H9 (cell line): ENCODE measurements around the gene AKAP5. TPM values are rescaled to one million over a fixed set of nuclear protein-coding genes. Genes with fewer than 3 reads are reported as not detected.

Experiments used
- DNase-seq: peaks from one replicate; pipeline ENCODE4 v3.0.0-alpha.2; 2017
- H2AFZ ChIP-seq: one replicate; pipeline ENCODE4 v1.6.1; 2013; ENCODE audit warnings: mild to moderate bottlenecking, low read length, control low read depth, moderate library complexity
- H2AK5ac ChIP-seq: 2 replicates; pipeline ENCODE4 v1.6.1; 2013; ENCODE audit warnings: low read length, control low read depth, mixed read lengths; ENCODE audit not compliant: insufficient read length
- H2BK120ac ChIP-seq: one replicate; pipeline ENCODE4 v1.6.1; 2013; ENCODE audit warnings: low read depth, mild to moderate bottlenecking, low read length, control low read depth, inconsistent platforms; ENCODE audit not compliant: poor library complexity, severe bottlenecking
- H2BK12ac ChIP-seq: 2 replicates; pipeline ENCODE4 v1.6.1; 2013; ENCODE audit warnings: low read length, control low read depth, mixed read lengths, low read depth; ENCODE audit not compliant: insufficient read length
- H2BK15ac ChIP-seq: 2 replicates; pipeline ENCODE4 v1.6.1; 2013; ENCODE audit warnings: low read depth, low read length, control low read depth
- H2BK20ac ChIP-seq: one replicate; pipeline ENCODE4 v1.6.1; 2013; ENCODE audit warnings: low read depth, mild to moderate bottlenecking, low read length, control low read depth, inconsistent platforms; ENCODE audit not compliant: poor library complexity, severe bottlenecking
- H2BK5ac ChIP-seq: 2 replicates; pipeline ENCODE4 v1.6.1; 2013; ENCODE audit warnings: low read length, control low read depth, mixed read lengths; ENCODE audit not compliant: insufficient read length
- H3K14ac ChIP-seq: 2 replicates; pipeline ENCODE4 v1.6.1; 2013; ENCODE audit warnings: low read length, control low read depth; ENCODE audit not compliant: insufficient read depth
- H3K18ac ChIP-seq: 2 replicates; pipeline ENCODE4 v1.6.1; 2013; ENCODE audit warnings: low read depth, mild to moderate bottlenecking, mixed read lengths, low read length, control low read depth; ENCODE audit not compliant: insufficient read length
- H3K23ac ChIP-seq: 2 replicates; pipeline ENCODE4 v1.6.1; 2013; ENCODE audit warnings: low read length, control low read depth, mixed read lengths, low read depth; ENCODE audit not compliant: insufficient read length
- H3K23me2 ChIP-seq: 2 replicates; pipeline ENCODE4 v1.6.1; 2013; ENCODE audit warnings: low read depth, mild to moderate bottlenecking, mixed read lengths, low read length, control low read depth; ENCODE audit not compliant: insufficient read length, poor library complexity, severe bottlenecking
- H3K27ac ChIP-seq: 2 replicates; pipeline ENCODE4 v1.5.1; 2013; ENCODE audit warnings: low read length, control low read depth, mixed read lengths, low read depth; ENCODE audit not compliant: insufficient read length
- H3K27me3 ChIP-seq: 2 replicates; pipeline ENCODE4 v1.6.1; 2013; ENCODE audit warnings: low read length, control low read depth, inconsistent platforms; ENCODE audit not compliant: insufficient read depth
- H3K4ac ChIP-seq: 2 replicates; pipeline ENCODE4 v1.6.1; 2013; ENCODE audit warnings: low read depth, mild to moderate bottlenecking, control low read depth, inconsistent platforms, low read length, moderate library complexity
- H3K4me1 ChIP-seq: 2 replicates; pipeline ENCODE4 v1.6.1; 2013; ENCODE audit warnings: low read length, control low read depth, inconsistent platforms; ENCODE audit not compliant: insufficient read depth
- H3K4me2 ChIP-seq: 2 replicates; pipeline ENCODE4 v1.6.1; 2013; ENCODE audit warnings: low read length, control low read depth, mixed read lengths; ENCODE audit not compliant: insufficient read length, insufficient read depth
- H3K56ac ChIP-seq: 2 replicates; pipeline ENCODE4 v1.6.1; 2013; ENCODE audit warnings: low read depth, mild to moderate bottlenecking, mixed read lengths, low read length, control low read depth; ENCODE audit not compliant: insufficient read length
- H3K79me1 ChIP-seq: 2 replicates; pipeline ENCODE4 v1.6.1; 2013; ENCODE audit warnings: low read depth, mild to moderate bottlenecking, moderate library complexity, low read length, control low read depth, inconsistent platforms; ENCODE audit not compliant: insufficient read depth, poor library complexity, severe bottlenecking
- H3K79me2 ChIP-seq: 2 replicates; pipeline ENCODE4 v1.6.1; 2013; ENCODE audit warnings: low read length, control low read depth, inconsistent platforms; ENCODE audit not compliant: insufficient read depth
- H3K9ac ChIP-seq: 2 replicates; pipeline ENCODE4 v1.6.1; 2013; ENCODE audit warnings: low read length, control low read depth, mixed read lengths; ENCODE audit not compliant: insufficient read length; ENCODE audit errors: extremely low read depth
- H3K9me3 ChIP-seq: one replicate; pipeline ENCODE4 v1.6.1; 2013; ENCODE audit warnings: low read depth, low read length, inconsistent platforms; ENCODE audit not compliant: control insufficient read depth
- H3T11ph ChIP-seq: one replicate; pipeline ENCODE4 v1.6.1; 2013; ENCODE audit warnings: mild to moderate bottlenecking, low read length, control low read depth, inconsistent platforms
- H4K20me1 ChIP-seq: one replicate; pipeline ENCODE4 v1.6.1; 2013; ENCODE audit not compliant: control insufficient read depth, insufficient read length, insufficient read depth
- H4K5ac ChIP-seq: 2 replicates; pipeline ENCODE4 v1.6.1; 2013; ENCODE audit warnings: low read depth, mild to moderate bottlenecking, mixed read lengths, low read length, control low read depth; ENCODE audit not compliant: insufficient read length
- H4K8ac ChIP-seq: replicated peaks from 2 replicates; pipeline ENCODE4 v1.6.1; 2013; ENCODE audit warnings: low read length, control low read depth, mixed read lengths, low read depth; ENCODE audit not compliant: insufficient read length
- H4K91ac ChIP-seq: 2 replicates; pipeline ENCODE4 v1.6.1; 2013; ENCODE audit warnings: low read depth, mild to moderate bottlenecking, moderate library complexity, mixed read lengths, low read length, control low read depth; ENCODE audit not compliant: insufficient read length
- H3K27ac Mint-ChIP-seq, 3 experiments: 2 replicates in 2 of 3; 3 replicates in 1 of 3; pipeline ENCODE4 v1.8.0; 2020 to 2021; ENCODE audit warnings: mixed read lengths in 3 of 3, mild to moderate bottlenecking in 1 of 3, moderate library complexity in 1 of 3
- H3K27me3 Mint-ChIP-seq: 2 replicates; pipeline ENCODE4 v1.8.0; 2021; ENCODE audit warnings: low read depth, mild to moderate bottlenecking, moderate library complexity, mixed read lengths
- H3K36me3 Mint-ChIP-seq, 3 experiments: 2 replicates in 2 of 3; 3 replicates in 1 of 3; pipeline ENCODE4 v1.8.0; 2020 to 2021; ENCODE audit warnings: low read depth in 3 of 3, mixed read lengths in 3 of 3; ENCODE audit not compliant: insufficient read depth in 1 of 3
- H3K4me1 Mint-ChIP-seq, 2 experiments: 2 replicates each; pipeline ENCODE4 v1.8.0; 2020; ENCODE audit warnings: mixed read lengths in 2 of 2
- H3K4me3 Mint-ChIP-seq, 2 experiments: 2 replicates in 1 of 2; 3 replicates in 1 of 2; pipeline ENCODE4 v1.8.0; 2020 to 2021; ENCODE audit warnings: mild to moderate bottlenecking in 2 of 2, mixed read lengths in 2 of 2, moderate library complexity in 1 of 2
- H3K9me3 Mint-ChIP-seq, 2 experiments: 2 replicates in 1 of 2; 3 replicates in 1 of 2; pipeline ENCODE4 v1.8.0; 2020; ENCODE audit warnings: mild to moderate bottlenecking in 2 of 2, mixed read lengths in 2 of 2, moderate library complexity in 1 of 2
- WGBS: extraction: QIAGEN DNeasy Blood & Tissue Kit; methylation state at CpG from one replicate; pipeline ENCODE4 v1.1.7; 2013; ENCODE audit warnings: missing lambda C conversion rate, low lambda C conversion rate, mixed read lengths; ENCODE audit not compliant: insufficient read length; ENCODE audit errors: extremely low coverage; 5-methylcytosine and 5-hydroxymethylcytosine counted together
- total RNA-seq: library from RNA; stranded (reverse); gene quantifications from 2 replicates; pipeline ENCODE4 v1.2.1, GENCODE V29; 2021
- TF ChIP-seq, protein P1 (sequence below): fragments of 200-600 bp; sonication (generic); conservative IDR thresholded peaks from 3 replicates; pipeline ENCODE4 v1.8.0; 2021; ENCODE audit warnings: antibody characterized with exemption, mild to moderate bottlenecking

The AKAP5 gene
- total RNA-seq, 1 experiment from 2014 or later, result 2.5 TPM

- Histone ChIP-seq H3K79me1 (no peaks in the 10 kb centered on the region), H4K5ac (no peak overlapping the region), H3K27ac (no peak overlapping the region), H3K9me3 (no peaks in the 10 kb centered on the region), H3K9ac (no peak overlapping the region), H2BK20ac (no peak overlapping the region), H3K4me2 (no peak overlapping the region), H3K56ac (no peak overlapping the region), H2BK5ac (no peak overlapping the region), H3K14ac (no peak overlapping the region), H3K27me3 (no peaks in the 10 kb centered on the region), H2BK120ac (no peak overlapping the region), H3K79me2 (no peaks in the 10 kb centered on the region), H2AK5ac (no peak overlapping the region), H3K18ac (no peak overlapping the region), H2AFZ (no peak overlapping the region), H3K23ac (no peak overlapping the region), H4K20me1 (no peaks in the 10 kb centered on the region), H3T11ph (no peak overlapping the region), H3K23me2 (peaks cover 2% of the 10 kb centered on the region), H2BK12ac (no peak overlapping the region), H3K4ac (no peak overlapping the region), H4K91ac (no peak overlapping the region), H3K4me1 (no peaks in the 10 kb centered on the region), H4K8ac (no peak overlapping the region), H2BK15ac (no peak overlapping the region)
- no peaks in the 10 kb centered on the region for H3K4me1 Mint-ChIP-seq
- H3K4me3 Mint-ChIP-seq, result no peak overlapping the region
- WGBS, result no CpG with 5 or more reads among the region's 1 CpG
- DNase-seq, result no peak
- TF ChIP-seq, protein P1, sequence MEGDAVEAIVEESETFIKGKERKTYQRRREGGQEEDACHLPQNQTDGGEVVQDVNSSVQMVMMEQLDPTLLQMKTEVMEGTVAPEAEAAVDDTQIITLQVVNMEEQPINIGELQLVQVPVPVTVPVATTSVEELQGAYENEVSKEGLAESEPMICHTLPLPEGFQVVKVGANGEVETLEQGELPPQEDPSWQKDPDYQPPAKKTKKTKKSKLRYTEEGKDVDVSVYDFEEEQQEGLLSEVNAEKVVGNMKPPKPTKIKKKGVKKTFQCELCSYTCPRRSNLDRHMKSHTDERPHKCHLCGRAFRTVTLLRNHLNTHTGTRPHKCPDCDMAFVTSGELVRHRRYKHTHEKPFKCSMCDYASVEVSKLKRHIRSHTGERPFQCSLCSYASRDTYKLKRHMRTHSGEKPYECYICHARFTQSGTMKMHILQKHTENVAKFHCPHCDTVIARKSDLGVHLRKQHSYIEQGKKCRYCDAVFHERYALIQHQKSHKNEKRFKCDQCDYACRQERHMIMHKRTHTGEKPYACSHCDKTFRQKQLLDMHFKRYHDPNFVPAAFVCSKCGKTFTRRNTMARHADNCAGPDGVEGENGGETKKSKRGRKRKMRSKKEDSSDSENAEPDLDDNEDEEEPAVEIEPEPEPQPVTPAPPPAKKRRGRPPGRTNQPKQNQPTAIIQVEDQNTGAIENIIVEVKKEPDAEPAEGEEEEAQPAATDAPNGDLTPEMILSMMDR, result no peak
- no peaks in the 10 kb centered on the region for H3K27me3 Mint-ChIP-seq
- no peak overlapping the region for H3K27ac Mint-ChIP-seq
- no peaks in the 10 kb centered on the region for H3K9me3 Mint-ChIP-seq
- peaks cover 66 to 95% (median 85%) of the 10 kb centered on the region in 3 experiments; a peak in 6 of 7 replicates for H3K36me3 Mint-ChIP-seq
Observed at GRCh38 chr14:64422005-64422404, 43.3 kb upstream of the AKAP5 start.
